HG02759 (cell line): ENCODE data around the gene PSD4.

ENCODE experiments used
- ATAC-seq: cut with Tn5 transposase; IDR thresholded peaks from one replicate; pipeline ENCODE4 v1.9.1; 2021; ENCODE audit warnings: mild to moderate bottlenecking, moderate library complexity; ENCODE audit not compliant: unreplicated experiment

The PSD4 gene

GRCh38 chr2:113235347-113236226 is 61.8 kb downstream of the PSD4 start:
- peak; percentile 74 for ATAC-seq

GRCh38 chr2:113236367-113237159 is 62.8 kb downstream of the PSD4 start:
- ATAC-seq: no peak

GRCh38 chr2:113237604-113238160 is 63.9 kb downstream of the PSD4 start:
- ATAC-seq: no peak

- no peak for ATAC-seq
Observed at GRCh38 chr2:113238871-113239839, 65.4 kb downstream of the PSD4 start.

- ATAC-seq: no peak
Observed at GRCh38 chr2:113240150-113240914, 66.6 kb downstream of the PSD4 start.

GRCh38 chr2:113240915-113241911 is 67.4 kb downstream of the PSD4 start:
- ATAC-seq: no peak

- ATAC-seq: no peak
Observed at GRCh38 chr2:113242327-113242726, 68.6 kb downstream of the PSD4 start.

GRCh38 chr2:113245276-113245711 is 71.5 kb downstream of the PSD4 start:
- ATAC-seq: no peak

- ATAC-seq: no peak
Observed at GRCh38 chr2:113246606-113247005, 72.8 kb downstream of the PSD4 start.

GRCh38 chr2:113248997-113249770 is 75.4 kb downstream of the PSD4 start:
- peak; percentile 71 for ATAC-seq

GRCh38 chr2:113251118-113251517 is 77.3 kb downstream of the PSD4 start:
- ATAC-seq: no peak

GRCh38 chr2:113252047-113252590 is 78.3 kb downstream of the PSD4 start:
- no peak for ATAC-seq

- no peak for ATAC-seq
Observed at GRCh38 chr2:113253453-113253852, 79.7 kb downstream of the PSD4 start.

GRCh38 chr2:113255140-113256070 is 81.6 kb downstream of the PSD4 start:
- no peak for ATAC-seq

- ATAC-seq: no peak
Observed at GRCh38 chr2:113257516-113258264, 83.9 kb downstream of the PSD4 start.
